Left lung (tissue), 10 donors: Measurements from ENCODE around the gene BTK. TPM values are rescaled to one million over a fixed set of nuclear protein-coding genes. Genes with fewer than 3 reads are reported as not detected.
A peak's percentile ranks its signal among the peaks of the same experiment; 100 is the strongest.

ENCODE experiments used
- ATAC-seq: fragments of 200-7000 bp; cut with Tn5 transposase; one replicate; pipeline ENCODE4 v1.9.1; 2020; ENCODE audit warnings: moderate library complexity
- DNase-seq, 4 donors: peaks; one replicate each; pipeline ENCODE4 v3.0.0-alpha.2; 2013 to 2020
- H3K27ac ChIP-seq, 2 donors: fragments of 200-600 bp; sonication (generic) in 1 of 2; one replicate each; pipeline versions ENCODE4 v1.5.0 to v1.8.0; 2020 to 2021
- H3K27me3 ChIP-seq, 2 donors: fragments of 200-600 bp; sonication (generic) in 1 of 2; one replicate each; pipeline versions ENCODE4 v1.5.0 to v1.8.0; 2020 to 2021
- H3K36me3 ChIP-seq, 2 donors: fragments of 200-600 bp; sonication (generic) in 1 of 2; one replicate each; pipeline versions ENCODE4 v1.5.0 to v1.8.0; 2020 to 2021
- H3K4me1 ChIP-seq, 2 donors: fragments of 200-600 bp; one replicate each; pipeline ENCODE4 v1.8.0; 2021
- H3K4me3 ChIP-seq, 2 donors: fragments of 200-600 bp; sonication (generic) in 1 of 2; one replicate each; pipeline versions ENCODE4 v1.5.0 to v1.8.0; 2020 to 2021; ENCODE audit warnings: mild to moderate bottlenecking in 1 of 2
- H3K9me3 ChIP-seq, 2 donors: fragments of 200-600 bp; sonication (generic) in 1 of 2; one replicate each; pipeline versions ENCODE4 v1.5.0 to v1.8.0; 2020 to 2021
- CTCF ChIP-seq, 2 donors: fragments of 200-600 bp; sonication (generic) in 1 of 2; IDR thresholded peaks; one replicate each; pipeline versions ENCODE4 v1.5.0 to v1.8.0; 2021; ENCODE audit warnings: antibody characterized with exemption in 2 of 2
- intact Hi-C, 2 donors: fragments of 100-400 bp; cut with DNase I; formaldehyde crosslinking; loops; one replicate each; pipeline versions ENCODE4 v1.11.2 to v1.14.2; 2022
- polyA plus RNA-seq, 6 donors: library from polyadenylated mRNA; unstranded; fragments of 120-200 nt; gene quantifications; one replicate each; pipeline ENCODE4 v1.2.1, GENCODE V29; 2013; ENCODE audit not compliant: insufficient read length in 6 of 6
- total RNA-seq, 2 donors: library from RNA; stranded (reverse); fragmentation: NEBNext Ultra II Directional; extraction: Animal tissue kit (Norgen Biotek cat#: 25700); gene quantifications; one replicate each; pipeline ENCODE4 v1.2.1, GENCODE V29; 2021
- donor health status: DM: no; HTN: yes; CAD: no.
- donor health status: DM: no; HTN: no; CAD: no.

BTK gene
- total and polyA plus RNA-seq, 8 donors, result 4.2 to 26.6 (median 4.8) TPM

GRCh38 chrX:101407748-101408531 is 21.9 kb upstream of the BTK start, which contains the start of the genes GLA and HNRNPH2:
Gene GLA, minus strand, starts transcription at chrX:101407925. Its CDS starts 22 bp downstream, at chrX:101407903.
Gene HNRNPH2, plus strand, starts transcription at chrX:101408222. Its CDS starts 3,767 bp downstream, at chrX:101411989.
- Histone ChIP-seq H3K4me3 (peak within 1 kb of the TSS; percentile 40 to 56), H3K4me1 (peaks cover 3 to 18% of the 10 kb centered on the region in 2 donors), H3K27me3 (no peaks in the 10 kb centered on the region), H3K9me3 (no peaks in the 10 kb centered on the region), H3K27ac (peak within 1 kb of the TSS; percentile 93 to 95), H3K36me3 (peaks cover 0 to 18% of the 10 kb centered on the region in 2 donors)
- ATAC-seq (peak; percentile 95), DNase-seq (peak; percentile 85 to 96 (median 92))
- intact Hi-C loops, result no loop called here
- peak in 1 of 2 donors; percentile 15 for TF ChIP-seq CTCF (IDR thresholded peaks at IDR 0.05)

GRCh38 chrX:101407167-101407747 is 21.3 kb upstream of the BTK start:
- Histone ChIP-seq H3K4me3 (peak overlapping the region; percentile 40 to 56), H3K36me3 (peaks cover 0 to 12% of the 10 kb centered on the region in 2 donors), H3K9me3 (no peaks in the 10 kb centered on the region), H3K27me3 (no peaks in the 10 kb centered on the region), H3K27ac (peak overlapping the region; percentile 93 to 95), H3K4me1 (peaks cover 3 to 18% of the 10 kb centered on the region in 2 donors)
- ATAC-seq (peak; percentile 5), DNase-seq (peak in 2 of 4 donors; percentile 24 to 32)
- no peak for TF ChIP-seq CTCF (IDR thresholded peaks at IDR 0.05)
- intact Hi-C loops, result no loop called here

GRCh38 chrX:101399825-101400224 is 13.8 kb upstream of the BTK start:
- H3K4me3 ChIP-seq, result no peak overlapping the region
- no peak overlapping the region for H3K27ac ChIP-seq
- ATAC-seq (no peak), DNase-seq (no peak)
- H3K4me1 ChIP-seq, result no peaks in the 10 kb centered on the region
- H3K9me3 ChIP-seq, result no peaks in the 10 kb centered on the region
- peaks cover 0 to 45% of the 10 kb centered on the region in 2 donors for H3K36me3 ChIP-seq
- H3K27me3 ChIP-seq, result no peaks in the 10 kb centered on the region
- TF ChIP-seq CTCF (IDR thresholded peaks at IDR 0.05), result no peak
- intact Hi-C loops, result no loop called here

- DNase-seq, result no peak
- Histone ChIP-seq H3K36me3 (peaks cover 0 to 45% of the 10 kb centered on the region in 2 donors), H3K27ac (no peak overlapping the region), H3K27me3 (no peaks in the 10 kb centered on the region), H3K9me3 (no peaks in the 10 kb centered on the region), H3K4me3 (no peak overlapping the region), H3K4me1 (peaks cover 0 to 5% of the 10 kb centered on the region in 2 donors)
- intact Hi-C loops, result no loop called here
- TF ChIP-seq CTCF (IDR thresholded peaks at IDR 0.05), result no peak
- no peak for ATAC-seq
Measured at GRCh38 chrX:101398694-101399093, 12.7 kb upstream of the BTK start.

- H3K36me3 ChIP-seq, result peaks cover 0 to 46% of the 10 kb centered on the region in 2 donors
- H3K27me3 ChIP-seq, result no peaks in the 10 kb centered on the region
- TF ChIP-seq CTCF (IDR thresholded peaks at IDR 0.05), result no peak
- ATAC-seq (peak; percentile 23), DNase-seq (no peak)
- H3K9me3 ChIP-seq, result no peaks in the 10 kb centered on the region
- no peak overlapping the region for H3K27ac ChIP-seq
- intact Hi-C loops, result no loop called here
- H3K4me3 ChIP-seq, result no peak overlapping the region
- H3K4me1 ChIP-seq, result peaks cover 0 to 13% of the 10 kb centered on the region in 2 donors
Measured at GRCh38 chrX:101397779-101398178, 11.8 kb upstream of the BTK start.
